Measurements from ENCODE around the gene SPRYD7. TPM values are rescaled to one million over a fixed set of nuclear protein-coding genes. Genes with fewer than 3 reads are reported as not detected.
"Not testable (repeated sequence)": the region's sequence is repeated elsewhere in the genome, so short reads cannot be mapped to it uniquely, and the experiment has no call there.

SPRYD7 gene, protein sequence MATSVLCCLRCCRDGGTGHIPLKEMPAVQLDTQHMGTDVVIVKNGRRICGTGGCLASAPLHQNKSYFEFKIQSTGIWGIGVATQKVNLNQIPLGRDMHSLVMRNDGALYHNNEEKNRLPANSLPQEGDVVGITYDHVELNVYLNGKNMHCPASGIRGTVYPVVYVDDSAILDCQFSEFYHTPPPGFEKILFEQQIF
- 4.4 and 4.6 TPM in 2 replicates for total RNA-seq (2014; rRNA removed; shearing (Covaris generic))

GRCh38 chr13:49936075-49936967, at the start of gene SPRYD7:
SPRYD7 (minus strand) TSS chr13:49936340; CDS start chr13:49936235, 105 bp downstream.
- peak; percentile 98 for DNase-seq (ENCODE audit: low spot score)

GRCh38 chr13:49985129-49985528, 49.0 kb upstream of the SPRYD7 start:
- DNase-seq (ENCODE audit: low spot score), result no peak

DNA sequence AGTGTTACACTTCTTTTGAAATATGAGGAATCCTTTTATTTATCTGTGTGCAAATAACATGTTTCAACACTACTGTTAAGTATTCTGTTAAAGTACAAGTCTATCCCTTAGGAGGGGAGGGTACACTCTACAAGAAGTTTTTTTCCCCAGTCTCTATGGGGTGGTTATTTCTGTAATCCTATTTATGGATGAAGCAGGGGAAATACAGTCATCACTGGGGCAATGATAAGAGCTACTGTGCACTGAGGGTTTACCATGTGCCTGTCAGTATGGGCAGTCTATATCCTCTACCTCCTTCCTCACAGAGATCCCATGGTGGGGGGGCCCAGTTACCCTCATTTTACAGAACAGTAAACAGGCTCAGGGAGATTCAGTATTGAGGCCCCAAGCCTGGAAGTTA, 44.1 kb upstream of the SPRYD7 start:
- DNase-seq (ENCODE audit: low spot score), result no peak

DNA sequence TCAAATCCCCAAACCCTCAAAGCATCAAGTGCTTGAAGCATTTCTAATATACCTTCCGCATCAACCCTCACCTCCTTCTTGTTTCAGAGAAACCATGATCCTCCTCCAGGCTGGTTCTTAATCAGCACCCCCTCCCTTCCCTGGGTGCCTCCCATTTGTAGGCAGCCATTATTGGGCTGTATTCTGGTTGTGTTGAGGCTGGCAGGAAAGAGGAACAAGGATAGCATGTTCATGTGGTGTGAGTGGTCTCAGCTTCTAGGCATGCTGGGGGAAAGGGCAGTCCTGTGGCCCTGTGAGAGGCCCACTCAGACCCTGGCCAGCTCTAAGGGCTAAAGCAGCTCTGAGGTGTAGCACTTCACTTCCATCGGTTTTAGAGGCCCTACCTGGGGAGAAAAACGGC, 41.9 kb upstream of the SPRYD7 start:
- no peak for DNase-seq (ENCODE audit: low spot score)

DNA sequence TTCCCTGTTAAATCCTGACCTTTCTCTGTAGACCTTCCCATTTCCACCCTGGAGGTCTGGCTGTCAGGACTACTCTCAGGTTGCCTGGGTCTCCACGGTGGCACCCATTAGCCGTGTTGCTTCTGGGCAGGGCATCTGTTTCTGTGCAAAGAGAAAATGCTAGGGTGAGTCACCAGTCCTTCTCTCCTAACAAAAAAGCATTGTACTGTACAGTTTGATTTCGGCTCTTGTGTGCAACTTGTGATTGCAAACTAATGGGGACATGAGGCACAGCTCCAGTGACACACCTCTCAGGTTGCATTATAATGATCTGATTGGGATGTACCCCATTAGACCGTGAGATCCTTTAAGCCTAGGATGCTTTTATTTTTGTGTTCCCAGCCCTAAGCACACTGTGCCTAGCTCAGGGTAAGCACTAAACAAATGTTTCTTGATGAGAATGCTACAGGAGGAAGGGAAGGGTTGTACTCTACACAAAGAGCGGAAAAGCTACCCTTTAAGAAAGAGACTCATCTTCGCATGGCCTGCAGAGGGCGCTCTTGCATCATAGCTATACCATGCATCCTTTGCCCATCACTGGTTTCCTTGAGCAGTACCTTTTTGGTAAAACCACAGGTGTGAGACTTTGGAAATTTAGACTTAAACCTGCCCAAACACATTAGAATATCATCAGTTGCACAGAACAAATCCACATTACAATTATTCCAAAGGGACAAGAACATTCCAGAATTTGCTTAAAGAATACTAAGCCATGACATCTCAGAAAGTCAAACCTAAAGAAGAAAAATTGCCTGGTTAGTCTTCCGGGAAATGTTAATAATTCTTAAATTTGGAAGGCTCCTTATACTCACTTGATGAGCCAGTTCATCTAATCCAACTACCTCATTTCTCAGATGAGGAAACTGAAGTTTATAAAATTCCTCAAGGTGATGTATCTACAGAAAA, 40.4 kb upstream of the SPRYD7 start:
- DNase-seq (ENCODE audit: low spot score), result peak; percentile 94

DNA sequence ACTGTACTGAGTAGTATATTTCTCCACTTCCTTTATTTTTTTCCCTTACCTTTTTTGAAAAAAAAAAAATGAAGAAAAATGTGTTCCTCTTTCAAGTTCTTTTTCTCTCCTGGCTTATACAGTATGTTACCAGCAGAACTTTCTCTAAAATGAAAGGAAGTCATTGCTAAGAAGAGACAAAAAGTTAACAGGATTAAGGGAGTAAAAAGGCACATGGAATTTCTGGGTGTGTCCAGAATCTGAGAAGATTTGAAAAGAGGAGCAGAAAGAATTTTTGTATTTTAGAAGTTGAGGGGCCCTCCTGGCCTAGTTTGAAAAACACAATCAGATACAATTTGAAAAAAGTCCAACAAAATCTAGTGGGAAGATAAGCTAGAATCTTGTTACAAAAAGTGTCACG, 39.7 kb upstream of the SPRYD7 start:
- no peak for DNase-seq (ENCODE audit: low spot score)

DNA sequence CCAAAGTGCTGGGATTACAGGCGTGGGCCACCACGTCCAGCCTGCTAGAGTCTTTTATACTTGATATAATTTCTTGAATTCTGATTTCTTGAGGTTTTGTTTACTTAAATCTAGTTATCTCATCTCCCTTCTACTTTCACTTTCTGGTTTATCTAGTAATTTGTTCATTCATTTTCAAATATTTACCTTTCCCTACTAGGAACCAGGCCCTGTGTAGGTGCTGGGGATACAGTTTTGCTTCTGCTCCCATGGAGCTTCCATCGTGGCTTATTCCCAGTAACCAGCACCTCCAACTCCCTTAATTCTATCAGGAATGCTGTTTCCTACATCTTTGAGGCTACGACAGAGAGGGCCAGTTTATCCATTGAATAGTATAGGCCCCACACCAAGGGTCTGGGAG, 36.6 kb upstream of the SPRYD7 start:
- DNase-seq (ENCODE audit: low spot score), result no peak

DNA sequence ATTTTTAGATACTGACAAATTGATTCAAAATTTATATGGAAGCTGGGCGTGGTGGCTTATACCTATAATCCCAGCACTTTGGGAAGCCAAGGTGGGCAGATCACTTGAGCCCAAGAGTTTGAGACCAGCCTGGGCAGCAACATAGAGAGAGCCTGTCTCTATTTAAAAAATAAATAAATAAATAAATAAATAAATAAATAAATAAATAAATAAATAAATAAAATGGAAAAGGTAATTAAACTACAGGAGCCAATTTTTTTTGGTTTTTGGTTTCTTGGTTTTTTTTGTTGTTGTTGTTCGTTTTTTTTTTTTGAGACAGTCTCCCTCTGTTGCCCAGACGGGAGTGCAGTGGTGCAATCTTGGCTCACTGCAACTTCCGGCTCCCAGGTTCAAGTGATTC, 31.3 kb upstream of the SPRYD7 start:
- DNase-seq (ENCODE audit: low spot score), result no peak

DNA sequence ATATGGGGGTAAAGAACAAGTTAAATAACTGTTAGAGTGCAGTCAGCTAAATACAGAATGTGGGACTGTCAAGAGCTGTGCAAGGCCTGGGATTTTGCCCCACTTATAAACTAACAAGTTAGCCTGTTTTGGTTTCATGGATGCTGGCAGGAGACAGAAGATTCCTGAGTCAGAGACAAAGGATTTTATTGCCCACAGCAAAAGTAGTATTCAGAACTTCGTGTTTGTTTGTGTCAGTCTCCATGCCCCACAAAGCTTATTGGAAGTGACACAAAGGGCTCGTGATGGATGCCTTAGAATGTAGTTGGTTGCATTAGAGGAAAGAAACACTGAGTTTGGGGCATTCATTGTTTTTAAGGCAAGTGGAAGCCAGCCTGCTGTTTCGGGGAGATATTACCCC, 22.2 kb upstream of the SPRYD7 start:
- no peak for DNase-seq (ENCODE audit: low spot score)

- DNase-seq (ENCODE audit: low spot score), result no peak
Observed at GRCh38 chr13:49956131-49956530, 20.0 kb upstream of the SPRYD7 start.

DNA sequence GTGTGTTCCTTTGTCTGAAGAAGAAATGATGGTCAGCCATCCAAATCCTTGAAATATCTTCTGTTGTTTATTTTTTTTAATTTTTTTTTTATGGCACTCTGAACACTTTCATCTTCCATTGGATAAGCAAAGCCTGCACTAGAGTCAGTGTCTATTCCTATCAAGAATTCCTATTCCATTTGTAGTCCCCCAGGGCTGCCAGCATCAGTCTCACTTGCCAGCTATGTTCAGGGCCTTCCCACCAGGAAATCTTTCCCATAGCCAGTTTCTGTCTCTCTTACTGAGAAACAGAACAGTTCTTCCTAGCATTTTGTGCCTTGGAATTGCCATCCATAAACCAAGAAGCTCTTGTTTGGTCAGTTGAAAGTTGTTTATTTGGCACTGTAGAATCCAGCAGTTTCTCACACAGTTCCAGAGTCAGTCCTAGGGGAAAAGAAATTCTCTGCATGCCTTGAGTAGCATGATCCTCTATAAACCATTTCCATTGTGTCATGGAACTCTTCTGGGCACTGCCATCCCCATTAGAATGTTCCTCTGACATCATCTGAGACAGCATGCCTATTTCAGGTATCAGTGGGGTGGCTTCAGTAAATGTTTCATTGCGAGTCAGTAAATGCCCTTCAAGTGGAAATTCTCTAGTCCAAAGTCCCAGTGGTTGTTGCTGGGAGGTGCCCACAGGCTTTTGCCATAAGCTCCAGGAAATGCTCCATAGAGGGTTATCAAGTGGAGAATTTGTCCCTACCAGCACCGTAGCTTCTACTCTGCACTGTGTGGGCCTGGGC, 18.7 kb upstream of the SPRYD7 start:
- DNase-seq (ENCODE audit: low spot score), result peak; percentile 30

GRCh38 chr13:49953560-49953959, 17.4 kb upstream of the SPRYD7 start:
- no peak for DNase-seq (ENCODE audit: low spot score)

DNA sequence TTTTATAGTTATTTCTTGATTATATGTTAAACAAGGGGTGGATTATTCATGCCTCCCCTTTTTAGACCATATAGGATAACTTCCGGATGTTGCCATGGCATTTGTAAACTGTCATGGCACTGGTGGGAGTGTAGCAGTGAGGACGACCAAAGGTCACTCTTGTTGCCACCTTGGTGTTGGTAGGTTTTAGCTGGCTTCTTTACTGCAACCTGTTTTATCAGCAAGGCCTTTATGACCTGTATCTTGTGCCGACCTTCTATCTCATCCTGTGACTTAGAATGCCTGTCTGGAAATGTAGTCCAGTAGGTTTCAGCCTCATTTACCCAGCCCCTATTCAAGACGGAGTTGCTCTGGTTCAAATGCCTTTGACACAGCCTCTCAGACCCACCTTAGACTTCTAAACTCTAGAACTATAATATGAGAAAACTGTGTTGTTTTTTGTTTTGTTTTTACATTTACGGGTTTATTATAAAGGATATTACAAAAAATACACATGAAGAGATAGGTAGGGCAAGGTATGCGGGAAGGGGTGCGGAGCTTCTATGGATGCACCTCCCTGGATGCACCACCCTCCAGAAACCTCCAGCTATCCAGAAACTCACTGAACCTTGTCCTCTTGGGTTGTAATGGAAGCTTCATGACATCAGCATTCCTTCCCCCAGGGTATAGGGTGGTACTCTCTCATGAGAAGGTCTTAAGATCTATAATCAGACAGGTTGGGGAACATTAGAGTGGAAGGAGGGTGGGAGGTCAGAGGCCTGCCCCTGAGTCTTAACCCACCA, 15.8 kb upstream of the SPRYD7 start:
- DNase-seq (ENCODE audit: low spot score), result peak; percentile 19

DNA sequence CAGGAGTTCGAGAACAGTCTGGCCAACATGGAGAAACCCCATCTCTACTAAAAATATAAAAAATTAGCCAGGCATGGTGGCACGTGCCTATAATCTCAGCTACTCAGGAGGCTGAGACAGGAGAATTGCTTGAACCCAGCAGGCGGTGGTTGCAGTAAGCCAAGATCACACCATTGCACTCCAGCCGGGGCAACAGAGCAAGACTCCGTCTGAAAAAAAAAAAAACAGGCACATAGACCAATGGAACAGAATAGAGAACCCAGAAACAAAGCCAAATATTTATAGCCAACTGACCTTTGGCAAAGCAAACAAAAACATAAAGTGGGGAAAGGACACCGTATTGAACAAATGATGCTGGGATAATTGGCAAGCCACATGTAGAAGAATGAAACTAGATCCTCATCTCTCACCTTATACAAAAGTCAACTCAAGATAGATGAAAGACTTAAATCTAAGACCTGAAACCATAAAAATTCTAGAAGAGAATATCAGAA, 12.7 kb upstream of the SPRYD7 start:
- DNase-seq (ENCODE audit: low spot score), result not testable (repeated sequence)

DNA sequence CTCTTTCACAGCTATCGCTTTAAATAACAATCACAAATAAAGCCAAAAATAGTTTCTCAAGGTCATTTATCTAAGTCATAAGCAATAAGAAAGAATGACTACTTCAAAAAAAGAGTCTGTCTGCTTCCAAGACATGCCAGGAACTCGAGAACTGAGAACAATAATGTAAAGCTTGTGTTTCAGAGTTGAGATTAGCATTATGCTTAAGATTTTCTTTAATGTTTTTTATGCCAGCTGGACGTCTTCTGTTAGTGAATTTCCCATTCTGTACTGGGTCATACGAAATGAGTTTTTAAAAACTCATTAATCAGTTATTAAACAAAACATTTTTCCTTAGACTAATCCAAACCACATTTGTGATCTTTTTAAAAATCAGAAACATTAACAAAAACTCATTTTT, 3.2 kb upstream of the SPRYD7 start:
- DNase-seq (ENCODE audit: low spot score), result no peak

- peak; percentile 59 for DNase-seq (ENCODE audit: low spot score)
Observed at GRCh38 chr13:49938921-49939320, 2.8 kb upstream of the SPRYD7 start.

- DNase-seq (ENCODE audit: low spot score), result no peak
Observed at GRCh38 chr13:49938314-49938713, 2.2 kb upstream of the SPRYD7 start.

DNA sequence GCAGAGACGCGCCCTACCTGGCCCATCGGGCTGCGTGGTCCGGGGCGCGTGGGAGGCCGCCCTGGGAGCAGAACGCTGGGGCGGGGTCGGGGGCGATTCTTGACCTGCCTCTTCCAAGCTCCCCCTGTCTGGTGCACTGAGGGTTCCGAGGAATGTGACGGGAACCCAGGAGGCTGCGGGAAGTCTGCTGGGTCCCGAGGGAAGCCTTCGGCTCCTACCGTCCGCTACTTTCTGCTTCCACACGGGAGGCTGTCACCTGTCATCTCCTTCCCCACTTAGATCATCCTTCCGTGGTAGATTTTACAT, 781 bp upstream of the SPRYD7 start:
- peak; percentile 20 for DNase-seq (ENCODE audit: low spot score)

DNA sequence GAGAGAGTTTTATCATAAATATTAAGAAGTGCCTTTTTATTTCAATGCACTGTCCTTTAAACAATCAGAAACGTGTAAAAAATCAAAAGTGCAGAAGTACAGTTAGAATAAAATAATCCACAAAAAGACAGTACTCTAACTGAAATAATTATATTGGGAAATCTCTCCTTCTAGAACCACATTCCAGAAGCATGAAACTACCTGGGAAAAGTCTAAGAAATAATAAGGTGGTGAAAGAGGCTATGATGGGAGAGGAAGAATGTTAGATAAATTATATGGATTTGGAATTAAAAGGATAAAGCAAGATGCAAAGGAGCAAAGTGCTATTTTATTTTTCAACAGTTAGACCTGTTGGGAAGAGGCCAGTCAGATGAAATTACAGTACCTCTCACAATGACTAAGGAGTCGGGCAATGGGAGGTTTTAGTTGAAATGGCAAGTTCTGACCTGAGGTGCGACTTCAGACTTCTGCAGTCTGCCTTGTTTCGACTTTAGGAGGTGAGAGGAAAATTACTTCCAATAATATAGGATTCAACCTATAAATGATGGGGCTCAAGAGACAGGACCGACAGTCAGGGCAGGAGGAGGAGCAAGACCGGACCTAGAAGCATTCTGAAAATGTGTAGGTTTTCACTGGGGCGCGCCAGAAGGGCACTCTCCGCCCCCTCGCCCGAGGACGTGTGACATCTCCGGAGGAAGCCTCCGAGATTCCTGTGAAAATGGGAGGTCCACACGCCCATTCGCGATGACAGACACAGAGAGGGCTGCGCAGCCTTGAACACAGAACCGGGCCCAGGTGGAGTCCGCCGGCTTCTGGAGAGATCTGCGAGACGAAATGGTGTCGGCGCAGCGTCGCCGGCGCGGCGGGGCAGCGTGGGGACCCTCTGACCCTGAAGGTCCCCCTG, 717 bp downstream of the SPRYD7 start:
- DNase-seq (ENCODE audit: low spot score), result peak; percentile 52

Measured in HT-29 (cell line).